IPS-NIHi7 (cell line): ENCODE measurements around the gene THOC1.
A peak's percentile ranks its signal among the peaks of the same experiment; 100 is the strongest.

ENCODE experiments used
- DNase-seq: peaks from one replicate; pipeline ENCODE4 v3.0.0; 2012; ENCODE audit warnings: mixed read lengths; ENCODE audit errors: extremely low spot score

The THOC1 gene

DNA sequence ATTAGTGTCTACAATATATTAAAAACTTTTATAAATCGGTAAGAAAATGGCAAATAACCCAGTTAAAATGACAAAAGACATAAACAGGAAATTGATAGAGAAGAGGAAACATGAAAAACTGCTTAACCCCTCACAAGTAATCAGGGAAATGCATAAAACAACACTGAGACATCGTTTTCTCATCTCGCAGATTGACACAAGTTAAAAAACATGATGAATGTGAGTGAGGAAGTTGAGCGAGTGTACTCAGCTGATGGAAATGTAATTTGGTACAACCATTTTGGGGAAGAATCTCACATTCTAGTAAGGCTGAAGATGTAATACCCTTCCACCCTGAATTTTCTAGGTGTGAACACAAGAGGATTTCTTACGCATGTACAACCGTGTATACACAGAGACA, 18.0 kb upstream of the THOC1 start:
- no peak for DNase-seq

GRCh38 chr18:275486-275885, 7.6 kb upstream of the THOC1 start:
- DNase-seq = no peak

GRCh38 chr18:274313-274712, 6.5 kb upstream of the THOC1 start:
- DNase-seq = no peak

GRCh38 chr18:273525-273924, 5.7 kb upstream of the THOC1 start:
- DNase-seq = no peak

GRCh38 chr18:272650-273049, 4.8 kb upstream of the THOC1 start:
- peak; percentile 11 for DNase-seq

- DNase-seq = no peak
These were observed 1.7 kb upstream of the THOC1 start for GRCh38 chr18:269480-270095.

GRCh38 chr18:267380-267687, 513 bp downstream of the THOC1 start:
- peak; percentile 70 for DNase-seq

GRCh38 chr18:261398-262073, 6.3 kb downstream of the THOC1 start:
- no peak for DNase-seq

GRCh38 chr18:260547-260946, 7.3 kb downstream of the THOC1 start:
- DNase-seq = no peak

DNA sequence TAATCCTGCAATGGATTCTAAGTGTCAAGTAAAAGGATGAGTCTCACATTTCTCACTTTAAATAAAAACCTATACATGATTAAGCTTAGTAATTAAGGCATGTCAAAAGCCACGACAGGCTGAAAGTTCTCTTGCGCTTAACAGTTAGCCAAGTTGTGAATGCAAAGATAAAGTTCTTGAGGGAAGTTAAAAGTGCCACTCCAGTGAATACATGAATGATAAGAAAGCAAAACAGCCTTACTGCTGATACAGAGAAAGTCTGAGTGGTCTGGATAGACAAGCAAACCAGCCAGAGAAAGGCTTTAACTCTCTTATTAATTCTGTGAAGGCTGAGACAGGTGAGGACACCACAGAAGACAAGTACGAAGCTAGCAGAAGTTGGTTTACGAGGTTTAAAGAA, 12.7 kb downstream of the THOC1 start:
- no peak for DNase-seq

DNA sequence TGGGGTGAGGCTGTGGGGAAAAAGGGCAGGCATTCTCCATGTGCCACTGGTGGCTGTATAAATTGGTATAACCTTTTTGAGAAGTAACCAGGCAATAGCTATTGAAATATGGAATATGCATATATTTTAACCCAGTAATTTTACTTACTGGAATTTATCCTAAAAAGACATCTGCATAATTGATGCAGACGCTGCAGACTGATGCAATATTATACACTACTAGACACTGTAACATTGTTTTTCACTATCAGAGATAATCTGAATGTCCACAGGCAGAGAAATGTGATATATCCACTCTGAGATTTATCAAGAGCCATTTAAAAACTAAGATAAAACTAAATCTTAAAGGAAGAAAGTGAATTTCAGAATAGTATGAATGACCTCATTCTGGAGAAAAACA, 14.7 kb downstream of the THOC1 start:
- DNase-seq = no peak

- no peak for DNase-seq
These were observed 16.3 kb downstream of the THOC1 start for GRCh38 chr18:251572-251971.

DNA sequence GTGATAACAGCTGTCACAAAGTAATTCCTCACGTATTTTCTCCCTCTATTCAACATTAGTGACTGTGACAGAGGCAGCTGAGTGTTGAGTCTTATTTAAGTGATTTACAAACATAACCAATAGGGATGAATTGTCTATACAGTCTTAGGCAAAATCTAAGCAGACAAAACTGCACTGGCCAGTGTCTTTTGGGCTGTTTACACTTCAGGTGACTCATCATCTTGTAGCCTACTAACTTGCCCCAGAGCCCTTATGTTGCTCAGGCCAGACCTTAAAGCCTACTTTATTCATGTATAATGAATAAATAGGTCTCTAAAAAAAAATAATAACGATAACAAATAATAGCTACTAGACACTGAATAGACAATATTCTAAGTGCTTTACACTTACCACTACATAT, 17.2 kb downstream of the THOC1 start:
- no peak for DNase-seq

- no peak for DNase-seq
These were observed 19.8 kb downstream of the THOC1 start for GRCh38 chr18:248053-248452.

DNA sequence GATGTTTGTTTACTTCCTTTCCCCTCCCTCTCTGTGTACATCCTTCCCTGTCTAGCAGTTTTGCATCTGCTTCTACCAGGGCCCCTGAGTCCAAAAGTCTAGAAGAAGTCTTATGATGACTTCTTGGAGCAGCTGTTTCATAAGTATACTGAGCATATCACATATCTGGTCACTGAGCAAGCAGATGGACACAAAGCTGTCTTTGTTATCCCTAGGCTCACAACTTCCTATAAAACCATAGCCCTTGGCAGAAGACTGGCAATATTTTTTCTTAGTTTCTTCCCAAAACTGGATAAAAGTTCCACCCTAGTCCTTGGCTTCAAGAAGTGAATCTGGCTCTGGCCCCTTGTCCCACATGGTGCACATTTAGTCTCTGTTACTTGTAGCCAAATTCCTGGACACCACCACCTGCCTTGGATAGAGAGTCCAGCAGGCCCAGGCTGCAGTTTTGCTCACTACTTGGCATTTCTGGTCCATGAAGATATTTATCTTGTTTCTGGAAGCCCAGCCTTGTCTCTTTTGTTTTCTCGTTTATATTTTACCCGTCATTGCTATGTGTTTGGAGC, 22.5 kb downstream of the THOC1 start:
- DNase-seq = no peak

DNA sequence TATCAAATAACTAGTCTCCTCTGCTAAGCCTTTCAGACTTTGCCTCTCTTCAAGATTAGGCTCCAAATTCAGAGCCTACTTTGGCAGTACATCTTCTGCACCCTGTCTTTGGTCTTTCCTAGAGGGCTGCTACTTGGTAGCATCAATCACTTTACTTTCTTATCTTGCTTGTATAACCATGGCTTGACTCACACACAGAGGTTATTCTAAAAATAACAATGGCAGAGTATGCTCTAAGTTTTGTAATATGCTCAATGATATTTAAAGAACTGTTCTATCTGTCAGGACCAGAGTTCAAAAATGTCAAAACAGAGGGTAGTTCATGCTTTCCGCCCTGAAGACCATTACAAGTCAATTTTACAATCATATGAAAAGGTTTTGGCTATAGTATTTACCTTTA, 27.7 kb downstream of the THOC1 start:
- DNase-seq = no peak

GRCh38 chr18:231563-231962, 36.3 kb downstream of the THOC1 start:
- no peak for DNase-seq

DNA sequence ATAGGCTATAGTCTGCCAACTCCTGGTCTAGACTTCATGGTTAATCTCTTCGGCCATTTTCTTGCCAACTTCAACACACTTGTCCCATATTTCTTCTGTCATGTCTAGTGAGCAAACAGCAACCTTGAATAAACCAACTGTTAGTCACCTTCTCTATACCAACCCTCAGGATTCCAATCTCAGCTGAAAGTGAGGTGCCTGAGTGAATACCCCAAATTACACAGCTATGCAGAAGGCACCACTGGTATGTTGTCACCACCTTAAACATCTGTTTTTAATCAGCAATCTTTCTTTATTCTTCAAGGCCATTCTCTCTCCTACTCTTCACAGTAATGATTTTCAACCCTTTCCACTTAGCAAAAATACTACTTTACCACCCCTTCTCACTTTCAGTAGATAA, 39.3 kb downstream of the THOC1 start:
- no peak for DNase-seq

GRCh38 chr18:227902-228301, 39.9 kb downstream of the THOC1 start:
- no peak for DNase-seq

- DNase-seq = no peak
These were observed 40.5 kb downstream of the THOC1 start for GRCh38 chr18:227374-227773.

DNA sequence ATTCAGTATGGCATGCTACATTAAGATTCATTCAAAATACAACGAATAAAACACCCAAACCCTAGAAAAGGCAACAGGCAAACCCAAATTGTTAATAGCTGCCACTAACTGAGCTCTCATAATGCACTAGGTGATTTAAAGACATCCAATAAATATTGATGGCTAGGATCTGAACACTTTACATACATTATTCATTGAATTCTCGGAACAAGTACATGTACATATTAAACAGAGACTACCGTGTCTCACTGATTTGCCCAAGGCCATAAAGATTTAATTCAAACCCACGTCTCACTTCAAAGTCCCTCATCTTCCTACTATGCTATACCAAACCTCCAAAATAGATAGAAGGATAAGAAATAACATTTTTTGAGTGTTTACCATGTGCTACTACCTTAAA, 42.1 kb downstream of the THOC1 start:
- no peak for DNase-seq

DNA sequence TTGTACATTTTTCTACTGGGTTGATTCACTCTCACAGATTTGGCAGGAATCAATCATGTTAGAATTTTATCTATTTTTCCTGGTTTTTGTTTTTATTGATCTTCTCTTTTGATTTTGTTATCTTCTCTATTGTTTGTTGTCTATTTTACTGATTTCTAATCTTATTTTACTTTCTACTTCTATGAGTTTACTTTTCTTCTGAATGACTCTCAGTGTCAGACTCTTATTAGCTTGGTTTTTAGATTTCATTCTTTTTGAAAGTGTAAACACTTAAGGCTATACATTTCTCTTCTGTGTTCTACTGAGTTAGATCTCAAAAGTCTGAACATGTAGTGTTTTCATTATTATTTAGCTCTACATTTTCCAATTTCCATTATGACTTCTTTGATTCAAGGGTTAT, 47.1 kb downstream of the THOC1 start:
- no peak for DNase-seq

- DNase-seq = no peak
These were observed 50.1 kb downstream of the THOC1 start for GRCh38 chr18:217532-218336.
